Uterus (tissue), 2 donors: ENCODE data around the gene PARD3.

Experiments
- POLR2A ChIP-seq, 2 donors: fragments of 450-650 bp; IDR thresholded peaks; one replicate each; pipeline ENCODE4 v1.6.1; 2016; ENCODE audit warnings: antibody characterized with exemption in 2 of 2, mild to moderate bottlenecking in 1 of 2, moderate library complexity in 1 of 2
- TF ChIP-seq, protein P1 (sequence below), 4 experiments: fragments of 200-600 bp in 2 of 4; fragments of 450-650 bp in 2 of 4; sonication (generic) in 2 of 4; IDR thresholded peaks; one replicate each; pipeline ENCODE4 v1.5.1; 2016 to 2019; ENCODE audit warnings: antibody characterized with exemption in 4 of 4, mild to moderate bottlenecking in 2 of 4, moderate library complexity in 1 of 4

DNA sequence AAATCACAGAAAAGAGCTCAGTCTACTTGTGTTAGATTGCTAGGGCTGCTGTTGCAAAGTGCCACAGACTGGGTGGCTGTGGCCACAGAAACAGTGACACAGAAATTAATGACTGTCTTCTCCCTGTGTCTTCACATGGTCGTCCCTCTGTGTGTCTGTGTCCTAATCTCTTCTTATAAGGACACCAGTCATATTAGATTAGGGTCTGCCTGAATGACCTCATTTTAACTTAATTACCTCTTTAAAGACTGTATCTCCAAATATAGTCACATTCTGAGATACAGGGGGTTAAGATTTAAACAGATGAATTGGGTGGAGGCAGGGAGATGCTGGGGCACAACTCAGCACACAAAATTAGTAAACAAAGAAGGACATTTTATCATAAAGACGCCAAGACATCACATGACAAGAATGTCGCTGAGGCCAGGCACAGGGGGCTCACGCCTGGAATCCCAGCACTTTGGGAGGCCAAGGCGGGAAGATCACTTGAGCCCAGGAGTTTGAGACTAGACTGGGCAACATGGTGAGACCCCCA lies 23.3 kb upstream of the PARD3 start:
- TF ChIP-seq, protein P1, sequence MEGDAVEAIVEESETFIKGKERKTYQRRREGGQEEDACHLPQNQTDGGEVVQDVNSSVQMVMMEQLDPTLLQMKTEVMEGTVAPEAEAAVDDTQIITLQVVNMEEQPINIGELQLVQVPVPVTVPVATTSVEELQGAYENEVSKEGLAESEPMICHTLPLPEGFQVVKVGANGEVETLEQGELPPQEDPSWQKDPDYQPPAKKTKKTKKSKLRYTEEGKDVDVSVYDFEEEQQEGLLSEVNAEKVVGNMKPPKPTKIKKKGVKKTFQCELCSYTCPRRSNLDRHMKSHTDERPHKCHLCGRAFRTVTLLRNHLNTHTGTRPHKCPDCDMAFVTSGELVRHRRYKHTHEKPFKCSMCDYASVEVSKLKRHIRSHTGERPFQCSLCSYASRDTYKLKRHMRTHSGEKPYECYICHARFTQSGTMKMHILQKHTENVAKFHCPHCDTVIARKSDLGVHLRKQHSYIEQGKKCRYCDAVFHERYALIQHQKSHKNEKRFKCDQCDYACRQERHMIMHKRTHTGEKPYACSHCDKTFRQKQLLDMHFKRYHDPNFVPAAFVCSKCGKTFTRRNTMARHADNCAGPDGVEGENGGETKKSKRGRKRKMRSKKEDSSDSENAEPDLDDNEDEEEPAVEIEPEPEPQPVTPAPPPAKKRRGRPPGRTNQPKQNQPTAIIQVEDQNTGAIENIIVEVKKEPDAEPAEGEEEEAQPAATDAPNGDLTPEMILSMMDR (IDR thresholded peaks at IDR 0.05), result no peak
- TF ChIP-seq POLR2A (IDR thresholded peaks at IDR 0.05), result no peak
